Measurements from ENCODE around the gene ASPDH. TPM values are rescaled to one million over a fixed set of nuclear protein-coding genes. Genes with fewer than 3 reads are reported as not detected.
"Not testable (repeated sequence)": the region's sequence is repeated elsewhere in the genome, so short reads cannot be mapped to it uniquely, and the experiment has no call there.

Gene ASPDH
- total and polyA plus RNA-seq, 2 of the 4 experiments (the other 2 are of a cell fraction), result not detected

DNA sequence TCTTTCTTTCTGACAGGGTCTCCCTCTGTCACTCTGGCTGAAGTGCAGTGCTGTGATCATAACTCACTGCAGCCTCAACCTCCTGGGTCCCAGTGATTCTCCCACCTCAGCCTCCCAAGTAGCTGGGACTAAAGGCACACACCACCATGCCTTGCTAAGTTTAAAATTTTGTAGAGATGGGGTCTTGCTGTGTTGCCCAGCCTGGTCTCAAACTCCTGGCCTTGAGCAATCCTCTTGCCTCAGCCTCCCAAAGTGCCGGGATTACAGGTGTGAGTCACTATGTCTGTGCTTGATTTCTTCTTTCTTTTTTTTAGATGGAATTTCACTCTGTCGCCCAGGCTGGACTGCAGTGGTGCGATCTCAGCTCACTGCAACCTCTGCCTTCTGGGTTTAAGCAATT is 14.3 kb upstream of the ASPDH start:
- H3K14ac ChIP-seq (replicated peaks; ENCODE audit: low read depth, low read length); H3K4me1 ChIP-seq (ENCODE audit: control insufficient read depth, insufficient read depth, low read length); BruUV-seq (replicated peaks); H2AK9ac ChIP-seq (replicated peaks; ENCODE audit: low read depth, low read length, poor library complexity); H3K4me3 ChIP-seq (ENCODE audit: insufficient read depth, low read depth, low read length); H3K27ac ChIP-seq (ENCODE audit: insufficient read depth, low read length); in situ Hi-C loops (cut with MboI; ENCODE audit: low sequenced_read_pairs); H3K23ac ChIP-seq (ENCODE audit: low read depth, low read length); H3K9me1 ChIP-seq (ENCODE audit: insufficient read depth, low read length); H2BK120ac ChIP-seq (ENCODE audit: low read depth, low read length); H2AFZ ChIP-seq (replicated peaks; ENCODE audit: low read length, poor library complexity); H3K36me3 ChIP-seq (ENCODE audit: control insufficient read depth, insufficient read depth, low read length); H2BK5ac ChIP-seq (ENCODE audit: low read depth, low read length, poor library complexity, severe bottlenecking); H4K8ac ChIP-seq (ENCODE audit: low read depth in 2 of 2, low read length in 2 of 2); H3K27me3 ChIP-seq (ENCODE audit: control insufficient read depth, insufficient read depth, low read length); H3K9ac ChIP-seq (ENCODE audit: low read depth, low read length); H4K91ac ChIP-seq (ENCODE audit: insufficient read depth, low read depth, low read length); H2BK20ac ChIP-seq (ENCODE audit: low read depth, low read length); H3K9me3 ChIP-seq (ENCODE audit: control insufficient read depth, insufficient read depth, low read length); H3K18ac ChIP-seq (ENCODE audit: low read depth, low read length); H4K5ac ChIP-seq (ENCODE audit: low read depth, low read length); H4K20me1 ChIP-seq (ENCODE audit: insufficient read depth, low read length); H3K4ac ChIP-seq (ENCODE audit: low read depth, low read length); ATAC-seq (ENCODE audit: low read depth); intact Hi-C loops (cut with micrococcal nuclease); DNase-seq; H2AK5ac ChIP-seq (ENCODE audit: low read depth, low read length); H3K56ac ChIP-seq (ENCODE audit: extremely low read depth, insufficient read depth, low read length); H3K4me2 ChIP-seq (ENCODE audit: low read depth, low read length); dilution Hi-C loops (cut with HindIII; ENCODE audit: low sequenced_read_pairs, unreplicated experiment); H2BK15ac ChIP-seq (ENCODE audit: low read depth, low read length); H3K79me1 ChIP-seq (ENCODE audit: low read depth in 1 of 2, low read length in 2 of 2); CTCF ChIA-PET: not testable (repeated sequence)
- POLR2A ChIA-PET (ENCODE audit: unreplicated experiment), result interaction anchor here (0.6 kb wide), 1 partner anchor 10 kb away, joined by 5 read pairs; no protein-coding TSS in a partner anchor
- no CpG with 5 or more reads among the region's 3 CpGs for WGBS, 2 experiments (ENCODE audit: extremely low coverage in 2 of 2, insufficient read length in 1 of 2)
